Skeletal muscle tissue (tissue), 4 donors: ENCODE results near the gene OR3A1. TPM values are rescaled to one million over a fixed set of nuclear protein-coding genes. Genes with fewer than 3 reads are reported as not detected.
"Not testable (repeated sequence)": the region's sequence is repeated elsewhere in the genome, so short reads cannot be mapped to it uniquely, and the experiment has no call there.

ENCODE experiments used
- H3K27ac ChIP-seq: one replicate; pipeline ENCODE4 v1.7.0; 2013; ENCODE audit warnings: mild to moderate bottlenecking, low read depth, low read length, inconsistent platforms
- H3K27me3 ChIP-seq, 3 donors: one replicate each; pipeline ENCODE4 v1.7.0; 2013; ENCODE audit warnings: low read length in 3 of 3; ENCODE audit not compliant: control insufficient read depth in 3 of 3, insufficient read depth in 3 of 3
- H3K36me3 ChIP-seq, 3 donors: one replicate each; pipeline ENCODE4 v1.7.0; 2013; ENCODE audit warnings: low read length in 3 of 3; ENCODE audit not compliant: control insufficient read depth in 3 of 3, insufficient read depth in 3 of 3
- H3K4me1 ChIP-seq, 3 donors: one replicate each; pipeline ENCODE4 v1.7.0; 2013; ENCODE audit warnings: low read length in 3 of 3, mild to moderate bottlenecking in 3 of 3; ENCODE audit not compliant: control insufficient read depth in 3 of 3, insufficient read depth in 3 of 3
- H3K4me3 ChIP-seq, 3 donors: one replicate each; pipeline ENCODE4 v1.7.0; 2013; ENCODE audit warnings: low read length in 3 of 3
- H3K9ac ChIP-seq, 3 donors: one replicate each; pipeline ENCODE4 v1.7.0; 2013; ENCODE audit warnings: low read length in 3 of 3, mild to moderate bottlenecking in 3 of 3, moderate library complexity in 2 of 3, low read depth in 1 of 3
- H3K9me3 ChIP-seq, 3 donors: one replicate each; pipeline ENCODE4 v1.7.0; 2013; ENCODE audit warnings: low read length in 3 of 3; ENCODE audit not compliant: control insufficient read depth in 3 of 3
- total RNA-seq: library from RNA; depleted of rRNA; stranded (reverse); fragments of >200 nt; gene quantifications from one replicate; pipeline ENCODE4 v1.2.3, GENCODE V29; 2014
- donor health status: Osteomylitis.

OR3A1 gene
- 0.52 TPM for total RNA-seq

GRCh38 chr17:3298260-3298659 lies at the start of gene OR3A1:
Gene OR3A1 (minus strand): TSS chr17:3298360. CDS start chr17:3292582, 5,778 bp downstream.
- Histone ChIP-seq H3K27ac (no peak within 1 kb of the TSS), H3K9ac (no peak within 1 kb of the TSS), H3K27me3 (peaks cover 0 to 4% (median 0%) of the 10 kb centered on the region in 3 donors), H3K4me3 (no peak within 1 kb of the TSS), H3K4me1 (no peaks in the 10 kb centered on the region), H3K9me3 (no peaks in the 10 kb centered on the region), H3K36me3 (no peaks in the 10 kb centered on the region)

DNA sequence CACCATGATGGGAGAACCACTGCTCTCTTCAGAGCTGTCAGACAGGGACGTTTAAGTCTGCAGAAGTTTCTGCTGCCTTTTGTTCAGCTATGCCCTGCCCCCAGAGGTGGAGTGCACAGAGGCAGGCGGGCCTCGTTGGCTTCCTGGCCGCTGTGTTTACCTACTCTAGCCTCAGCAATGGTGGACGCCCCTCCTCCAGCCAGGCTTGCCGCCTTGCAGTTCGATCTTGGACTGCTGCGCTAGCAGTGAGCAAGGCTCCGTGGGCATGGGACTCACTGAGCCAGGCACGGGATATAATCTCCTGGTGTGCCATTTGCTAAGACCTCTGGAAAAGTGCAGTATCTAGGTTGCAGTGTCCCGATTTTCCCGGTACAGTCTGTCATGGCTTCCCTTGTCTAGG lies 44.6 kb upstream of the OR3A1 start:
- H3K27ac ChIP-seq, H3K4me1 ChIP-seq, H3K4me3 ChIP-seq, H3K9ac ChIP-seq, H3K36me3 ChIP-seq, H3K9me3 ChIP-seq, H3K27me3 ChIP-seq: not testable (repeated sequence)

- Histone ChIP-seq H3K9me3 (no peaks in the 10 kb centered on the region), H3K27me3 (no peaks in the 10 kb centered on the region), H3K4me1 (no peaks in the 10 kb centered on the region), H3K36me3 (no peaks in the 10 kb centered on the region), H3K9ac (no peak overlapping the region), H3K4me3 (no peak overlapping the region), H3K27ac (no peak overlapping the region)
Observed at GRCh38 chr17:3335876-3336275, 37.7 kb upstream of the OR3A1 start.

DNA sequence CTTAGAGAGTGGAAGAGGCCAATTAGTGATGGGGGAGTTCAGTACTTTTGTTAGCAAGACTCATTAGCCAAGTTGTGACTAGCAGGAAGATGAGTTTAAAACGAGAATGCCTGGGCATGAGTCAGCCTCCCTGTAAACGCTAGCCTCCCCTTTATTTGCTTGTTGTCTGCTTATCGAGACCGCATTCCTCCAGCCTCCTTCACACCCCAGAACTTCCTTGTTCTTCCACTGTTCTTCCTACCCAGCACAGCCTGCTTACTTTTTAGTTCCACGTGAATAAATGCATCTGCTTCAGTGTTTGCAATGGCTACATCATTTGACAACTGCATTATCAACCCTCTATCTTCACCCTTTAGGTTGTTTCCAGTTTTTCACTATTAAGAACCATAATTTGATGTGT lies 20.2 kb upstream of the OR3A1 start:
- Histone ChIP-seq H3K9ac (no peak overlapping the region), H3K27ac (no peak overlapping the region), H3K36me3 (no peaks in the 10 kb centered on the region)

DNA sequence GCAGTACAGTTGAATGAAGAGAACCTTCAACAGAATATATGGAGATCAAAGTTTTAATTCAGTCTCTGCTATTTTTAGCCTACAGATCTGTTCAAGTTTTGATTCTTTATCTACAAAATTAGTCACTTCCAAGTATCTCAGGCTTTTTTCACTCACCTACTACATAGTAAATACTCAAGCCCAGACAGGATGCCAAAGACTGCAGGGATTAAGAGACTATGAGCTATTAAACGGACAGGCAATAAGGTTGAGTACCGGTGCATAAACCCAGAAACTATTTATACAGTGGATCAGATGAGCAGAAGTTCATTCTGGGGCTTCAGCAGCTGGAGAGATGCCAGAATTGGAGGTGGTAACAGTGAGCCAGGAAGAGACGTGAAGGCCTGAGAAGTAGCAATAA lies 18.7 kb upstream of the OR3A1 start:
- Histone ChIP-seq H3K9me3 (no peaks in the 10 kb centered on the region), H3K27ac (no peak overlapping the region), H3K9ac (no peak overlapping the region), H3K4me1 (no peaks in the 10 kb centered on the region), H3K27me3 (peaks cover 0 to 5% (median 0%) of the 10 kb centered on the region in 3 donors), H3K36me3 (no peaks in the 10 kb centered on the region), H3K4me3 (no peak overlapping the region)

More for the DNA sequence above, 20.2 kb upstream of the OR3A1 start:
- Histone ChIP-seq H3K4me1 (no peaks in the 10 kb centered on the region), H3K27me3 (no peaks in the 10 kb centered on the region), H3K4me3 (no peak overlapping the region), H3K9me3 (no peaks in the 10 kb centered on the region)

DNA sequence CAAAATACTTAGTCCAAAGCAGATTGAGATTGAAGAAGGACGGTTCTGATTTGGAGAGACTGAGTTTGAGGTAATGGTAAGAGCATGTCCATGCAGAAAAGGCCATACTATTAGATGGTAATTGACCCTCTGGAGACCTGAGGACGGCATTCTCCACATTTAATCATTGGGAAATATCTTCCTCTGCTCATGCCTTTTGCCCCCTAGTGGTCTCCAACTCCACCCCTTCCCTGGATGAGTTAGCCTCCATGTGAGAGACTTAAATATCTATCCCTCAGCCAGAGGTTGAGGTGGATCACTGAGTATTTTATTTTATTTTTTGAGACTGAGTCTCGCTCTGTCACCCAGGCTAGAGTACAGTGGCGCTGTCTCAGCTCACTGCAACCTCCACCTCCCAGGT lies 10.4 kb upstream of the OR3A1 start:
- Histone ChIP-seq H3K36me3 (no peaks in the 10 kb centered on the region), H3K27ac (no peak overlapping the region)

GRCh38 chr17:3295632-3296031 lies 2.5 kb downstream of the OR3A1 start:
- Histone ChIP-seq H3K27me3 (peaks cover 0 to 4% (median 0%) of the 10 kb centered on the region in 3 donors), H3K9me3 (no peaks in the 10 kb centered on the region), H3K36me3 (no peaks in the 10 kb centered on the region), H3K4me1 (no peaks in the 10 kb centered on the region), H3K9ac (no peak overlapping the region), H3K27ac (no peak overlapping the region), H3K4me3 (no peak overlapping the region)

More for the DNA sequence above, 10.4 kb upstream of the OR3A1 start:
- no peak overlapping the region for H3K9ac ChIP-seq
- peaks cover 0 to 5% (median 5%) of the 10 kb centered on the region in 3 donors for H3K27me3 ChIP-seq
- H3K9me3 ChIP-seq, result no peaks in the 10 kb centered on the region
- no peak overlapping the region for H3K4me3 ChIP-seq
- no peaks in the 10 kb centered on the region for H3K4me1 ChIP-seq

- H3K4me1 ChIP-seq, H3K9me3 ChIP-seq, H3K9ac ChIP-seq, H3K27ac ChIP-seq, H3K27me3 ChIP-seq, H3K4me3 ChIP-seq, H3K36me3 ChIP-seq: not testable (repeated sequence)
Observed at GRCh38 chr17:3293548-3293947, 4.6 kb downstream of the OR3A1 start.

DNA sequence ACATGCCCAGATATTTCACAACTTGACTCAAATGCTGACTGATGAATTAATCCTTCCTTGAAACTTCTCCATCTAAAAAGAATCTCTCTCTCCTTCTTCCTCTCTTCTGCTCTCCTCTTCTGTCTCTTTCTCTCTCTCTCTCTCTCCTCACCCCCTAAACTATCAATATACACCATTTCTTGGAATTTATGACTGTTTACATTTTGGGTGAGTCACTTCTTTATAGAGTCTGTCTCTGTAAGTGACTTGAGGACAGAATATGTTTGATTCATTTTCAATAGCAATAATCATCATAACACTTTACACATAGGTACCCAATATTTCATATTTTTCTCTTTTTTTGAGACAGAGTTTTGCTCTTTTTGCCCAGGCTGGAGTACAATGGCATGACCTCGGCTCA lies 15.3 kb downstream of the OR3A1 start:
- Histone ChIP-seq H3K9ac (no peak overlapping the region), H3K27ac (no peak overlapping the region), H3K4me1 (no peaks in the 10 kb centered on the region), H3K27me3 (no peaks in the 10 kb centered on the region), H3K36me3 (no peaks in the 10 kb centered on the region), H3K9me3 (no peaks in the 10 kb centered on the region), H3K4me3 (no peak overlapping the region)

DNA sequence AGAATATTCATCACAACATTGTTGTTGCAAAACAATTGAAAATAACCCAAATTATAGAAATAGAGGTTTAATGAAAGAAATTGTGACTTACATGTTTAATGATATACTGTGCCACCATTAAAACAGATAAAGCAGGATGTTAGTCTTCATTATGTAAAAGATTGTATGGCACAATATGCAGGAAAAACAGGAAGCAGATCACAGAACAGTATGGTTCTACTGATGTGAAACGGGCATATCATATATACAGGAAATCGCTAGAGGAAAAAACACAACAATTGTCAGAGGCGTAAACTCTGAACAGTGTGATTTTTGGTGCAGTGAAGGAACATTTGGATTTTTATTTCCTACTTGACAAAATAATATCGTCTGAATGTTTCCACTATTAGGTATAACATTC lies 22.0 kb downstream of the OR3A1 start:
- no peak overlapping the region for H3K4me3 ChIP-seq
- no peak overlapping the region for H3K9ac ChIP-seq
- no peaks in the 10 kb centered on the region for H3K9me3 ChIP-seq
- H3K36me3 ChIP-seq, result no peaks in the 10 kb centered on the region
- H3K27ac ChIP-seq, result no peak overlapping the region
- H3K4me1 ChIP-seq, result no peaks in the 10 kb centered on the region
- H3K27me3 ChIP-seq, result no peaks in the 10 kb centered on the region
